ENCODE data around the gene CACNB2. TPM values are rescaled to one million over a fixed set of nuclear protein-coding genes. Genes with fewer than 3 reads are reported as not detected.

Gene CACNB2
- total RNA-seq, 1 donor: 2.1 TPM

DNA sequence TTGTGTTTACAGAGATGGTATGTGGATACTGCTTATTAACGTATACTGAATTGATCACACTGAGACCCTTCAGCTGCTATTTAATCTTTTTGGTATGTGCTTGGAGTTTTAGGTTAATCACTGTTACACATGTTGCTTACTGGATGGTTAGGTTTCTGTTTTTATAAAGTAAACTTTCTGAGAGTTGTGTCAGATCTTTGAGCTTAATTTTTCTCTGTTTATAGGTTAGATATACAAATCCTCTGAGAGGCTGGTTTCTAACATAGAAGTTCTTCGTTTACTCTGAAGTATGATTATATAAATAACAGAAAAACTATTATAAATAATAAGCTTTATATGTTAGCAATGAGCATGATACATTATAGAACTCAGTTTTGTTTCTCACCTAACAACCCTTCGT lies 388.1 kb downstream of the CACNB2 start:
- H3K4me3 ChIP-seq (ENCODE audit: low read depth, low read length): no peak overlapping the region
- no peak for TF ChIP-seq CTCF (IDR thresholded peaks at IDR 0.05; ENCODE audit: insufficient read depth, low read length)
- DNase-seq (ENCODE audit: low read depth): no peak

DNA sequence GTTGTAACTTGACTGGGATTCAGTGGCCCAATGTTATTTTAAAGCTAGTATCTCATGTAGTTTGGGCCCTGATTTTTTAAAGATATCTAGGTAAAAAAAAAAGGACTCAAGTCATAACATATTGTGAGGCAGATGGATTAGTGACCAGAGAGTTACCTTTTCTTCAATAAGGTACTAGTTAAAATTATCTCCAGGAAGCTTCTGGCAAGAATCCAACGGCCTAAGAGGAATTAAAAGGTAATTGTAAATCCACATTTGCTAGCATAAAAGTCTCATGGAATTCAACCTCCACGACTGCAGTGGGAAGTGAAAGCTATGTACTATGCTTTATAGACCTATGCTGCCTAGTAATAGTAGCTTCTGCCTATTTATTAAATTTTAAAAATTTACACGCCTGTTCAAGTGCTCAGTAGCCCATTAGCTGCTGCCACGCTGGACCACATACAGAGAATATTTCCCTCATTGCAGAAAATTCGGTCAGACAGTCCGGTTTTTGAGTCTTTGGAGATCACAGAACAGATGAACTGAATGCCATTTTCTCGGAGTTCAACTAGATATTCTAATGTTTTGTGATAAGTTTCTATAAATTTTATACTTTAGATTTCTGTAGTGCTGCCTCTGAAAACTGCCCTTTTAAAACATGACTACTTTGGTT lies 392.8 kb downstream of the CACNB2 start:
- no peak overlapping the region for H3K4me3 ChIP-seq (ENCODE audit: low read depth, low read length)
- no peak for DNase-seq (ENCODE audit: low read depth)
- no peak for TF ChIP-seq CTCF (IDR thresholded peaks at IDR 0.05; ENCODE audit: insufficient read depth, low read length)

DNA sequence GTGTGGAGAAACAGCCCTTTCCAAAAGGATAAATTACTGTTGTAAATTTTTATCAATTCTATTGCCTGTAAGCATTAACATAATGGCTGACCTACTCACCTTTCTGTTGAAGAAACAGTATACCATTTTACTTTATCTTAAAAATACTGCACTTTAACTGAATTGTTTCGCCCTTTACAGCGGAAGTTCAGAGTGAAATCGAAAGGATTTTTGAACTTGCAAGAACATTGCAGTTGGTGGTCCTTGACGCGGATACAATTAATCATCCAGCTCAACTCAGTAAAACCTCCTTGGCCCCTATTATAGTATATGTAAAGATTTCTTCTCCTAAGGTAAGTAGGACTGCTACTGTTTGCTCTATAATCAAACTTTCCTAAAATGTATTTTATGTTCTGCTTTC lies 393.7 kb downstream of the CACNB2 start:
- DNase-seq (ENCODE audit: low read depth): peak; percentile 6
- no peak overlapping the region for H3K4me3 ChIP-seq (ENCODE audit: low read depth, low read length)
- no peak for TF ChIP-seq CTCF (IDR thresholded peaks at IDR 0.05; ENCODE audit: insufficient read depth, low read length)

DNA sequence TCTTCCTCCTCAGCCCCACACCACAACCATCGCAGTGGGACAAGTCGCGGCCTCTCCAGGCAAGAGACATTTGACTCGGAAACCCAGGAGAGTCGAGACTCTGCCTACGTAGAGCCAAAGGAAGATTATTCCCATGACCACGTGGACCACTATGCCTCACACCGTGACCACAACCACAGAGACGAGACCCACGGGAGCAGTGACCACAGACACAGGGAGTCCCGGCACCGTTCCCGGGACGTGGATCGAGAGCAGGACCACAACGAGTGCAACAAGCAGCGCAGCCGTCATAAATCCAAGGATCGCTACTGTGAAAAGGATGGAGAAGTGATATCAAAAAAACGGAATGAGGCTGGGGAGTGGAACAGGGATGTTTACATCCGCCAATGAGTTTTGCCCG lies 399.1 kb downstream of the CACNB2 start:
- DNase-seq (ENCODE audit: low read depth): no peak
- no peak for TF ChIP-seq CTCF (IDR thresholded peaks at IDR 0.05; ENCODE audit: insufficient read depth, low read length)
- no peak overlapping the region for H3K4me3 ChIP-seq (ENCODE audit: low read depth, low read length)

GRCh38 chr10:18540195-18540594 lies 400.0 kb downstream of the CACNB2 start:
- H3K4me3 ChIP-seq (ENCODE audit: low read depth, low read length): no peak overlapping the region
- no peak for DNase-seq (ENCODE audit: low read depth)
- no peak for TF ChIP-seq CTCF (IDR thresholded peaks at IDR 0.05; ENCODE audit: insufficient read depth, low read length)

DNA sequence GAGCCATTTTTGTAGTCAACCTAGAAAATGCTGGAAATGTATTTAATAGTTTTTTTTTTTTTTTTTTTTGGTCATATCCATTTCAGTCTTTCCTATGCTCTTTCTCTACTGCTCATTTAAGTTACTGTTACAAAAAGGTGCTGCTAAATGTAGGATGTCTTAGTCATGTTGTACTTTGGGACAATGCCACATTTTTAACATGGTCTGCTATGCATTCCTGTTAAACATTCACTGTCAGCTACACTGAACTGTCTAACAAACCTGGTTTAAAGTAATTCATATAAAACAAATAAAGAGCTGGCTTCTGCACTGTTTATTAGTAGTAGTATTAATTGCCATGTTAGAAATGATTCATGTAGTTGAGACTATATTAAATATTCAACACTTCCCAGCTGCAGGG lies 402.6 kb downstream of the CACNB2 start:
- DNase-seq (ENCODE audit: low read depth): peak; percentile 60
- TF ChIP-seq CTCF (IDR thresholded peaks at IDR 0.05; ENCODE audit: insufficient read depth, low read length): no peak
- H3K4me3 ChIP-seq (ENCODE audit: low read depth, low read length): no peak overlapping the region

Measured in fibroblast of the aortic adventitia (primary cell).